T-helper 1 cell treated with Interleukin-12 subunit alpha and Interleukin-12 subunit beta and Interleukin-4 antibody, amounts not matched to agents 30 μg/mL and 1 μg/mL, for 36 hours (primary cell): ENCODE data around the gene ICA1.
A peak's percentile ranks its signal among the peaks of the same experiment; 100 is the strongest.

Source experiments
- H3K27ac Mint-ChIP-seq: one replicate; pipeline ENCODE4 v1.8.0; 2021; ENCODE audit warnings: mild to moderate bottlenecking, mixed read lengths
- H3K27me3 Mint-ChIP-seq: one replicate; pipeline ENCODE4 v1.8.0; 2021; ENCODE audit warnings: low read depth, mixed read lengths
- H3K36me3 Mint-ChIP-seq: one replicate; pipeline ENCODE4 v1.8.0; 2021; ENCODE audit warnings: low read depth, mixed read lengths
- H3K4me1 Mint-ChIP-seq: one replicate; pipeline ENCODE4 v1.8.0; 2021; ENCODE audit warnings: low read depth, mixed read lengths
- H3K4me3 Mint-ChIP-seq: one replicate; pipeline ENCODE4 v1.8.0; 2021; ENCODE audit warnings: mild to moderate bottlenecking, moderate library complexity, mixed read lengths
- H3K9me3 Mint-ChIP-seq: one replicate; pipeline ENCODE4 v1.8.0; 2021; ENCODE audit warnings: mixed read lengths

Gene ICA1

DNA sequence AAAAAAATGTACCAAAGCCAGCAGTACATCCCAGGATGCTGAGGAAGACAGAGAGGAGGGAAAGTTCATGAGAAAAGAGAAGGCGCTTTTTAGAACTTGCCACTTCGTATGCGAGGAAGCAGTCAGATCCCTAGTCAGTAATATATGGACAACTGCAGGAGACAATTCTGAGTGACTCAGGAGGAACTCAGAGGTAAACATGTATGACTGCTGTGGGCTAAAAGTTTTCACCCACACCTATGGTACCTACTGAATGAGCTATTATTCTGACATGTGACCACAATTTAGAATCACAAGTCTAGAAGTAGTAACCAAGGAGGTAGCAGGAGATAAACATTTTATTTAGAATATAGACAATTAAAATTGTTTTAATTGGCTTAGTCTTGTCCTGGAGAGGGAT, 126.5 kb downstream of the ICA1 start:
- no peaks in the 10 kb centered on the region for H3K9me3 Mint-ChIP-seq
- H3K27ac Mint-ChIP-seq = no peak overlapping the region
- H3K27me3 Mint-ChIP-seq = no peaks in the 10 kb centered on the region
- peaks cover 1% of the 10 kb centered on the region for H3K36me3 Mint-ChIP-seq
- peaks cover 44% of the 10 kb centered on the region for H3K4me1 Mint-ChIP-seq
- H3K4me3 Mint-ChIP-seq = no peak overlapping the region

DNA sequence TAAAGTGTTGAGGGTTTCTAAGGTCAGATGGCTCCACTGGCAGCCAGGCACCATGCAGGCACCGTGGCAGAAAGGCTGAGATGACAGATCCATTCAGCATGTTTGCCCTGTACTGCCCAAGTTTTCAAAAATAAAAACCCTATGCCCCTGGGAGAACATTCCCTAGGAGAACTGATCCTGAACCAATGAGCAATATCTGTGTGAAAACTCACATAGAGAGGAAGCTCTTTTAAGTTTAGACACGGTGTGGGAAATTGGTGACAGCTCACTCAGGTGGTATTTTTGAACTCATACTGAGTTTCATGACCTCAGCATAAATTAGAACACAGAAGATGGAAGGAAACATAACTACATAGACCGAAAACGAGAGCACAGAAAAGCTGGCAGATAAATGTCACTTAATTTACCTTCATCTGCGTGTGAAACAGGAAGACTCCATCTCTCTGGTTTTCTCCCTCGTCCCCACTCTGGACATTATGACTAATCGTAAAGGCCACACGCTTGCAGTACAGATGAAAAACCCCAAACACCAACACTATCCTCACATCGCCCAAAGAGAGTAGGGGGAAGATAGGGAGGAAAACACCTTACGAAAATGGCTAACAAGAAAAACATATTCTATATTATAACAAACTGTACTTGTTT, 127.8 kb downstream of the ICA1 start:
- peak overlapping the region; percentile 92 for H3K27ac Mint-ChIP-seq
- H3K9me3 Mint-ChIP-seq = no peaks in the 10 kb centered on the region
- H3K27me3 Mint-ChIP-seq = no peaks in the 10 kb centered on the region
- H3K36me3 Mint-ChIP-seq = peaks cover 1% of the 10 kb centered on the region
- H3K4me1 Mint-ChIP-seq = peaks cover 48% of the 10 kb centered on the region
- peak overlapping the region; percentile 41 for H3K4me3 Mint-ChIP-seq

DNA sequence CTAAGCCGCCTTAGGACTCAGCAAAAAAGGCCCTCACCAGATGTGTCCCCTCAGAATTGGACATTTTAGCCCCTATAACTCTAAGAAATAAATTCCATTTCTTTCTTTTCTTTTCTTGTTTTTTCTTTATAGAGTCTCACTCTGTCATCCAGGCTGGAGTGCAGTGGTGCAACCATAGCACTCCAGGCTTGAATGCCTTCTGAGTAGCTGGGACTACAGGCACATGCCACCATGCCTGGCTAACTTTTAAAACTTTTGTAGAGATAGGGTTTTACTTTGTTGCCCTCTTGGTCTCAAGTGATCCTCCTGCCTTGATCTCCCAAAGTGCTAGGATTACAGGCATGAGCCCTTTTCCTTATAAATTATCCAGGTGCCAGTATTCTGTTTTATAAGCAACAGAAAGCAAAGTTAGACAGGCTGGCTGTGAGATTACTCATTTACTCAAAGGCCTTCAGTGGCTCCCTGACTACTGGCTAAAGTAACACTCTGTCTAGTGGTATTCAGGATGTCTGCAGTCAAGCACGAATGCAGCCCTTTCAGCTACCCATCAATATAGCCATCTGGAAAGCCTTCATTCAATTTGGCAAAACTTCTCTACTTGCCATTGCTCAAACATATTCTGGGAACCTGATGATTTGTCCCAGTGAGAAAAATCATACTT, 128.6 kb downstream of the ICA1 start:
- Mint-ChIP-seq H3K4me3 (peak overlapping the region; percentile 14), H3K27me3 (no peaks in the 10 kb centered on the region), H3K4me1 (peaks cover 57% of the 10 kb centered on the region), H3K27ac (peak overlapping the region; percentile 92), H3K36me3 (peaks cover 1% of the 10 kb centered on the region), H3K9me3 (no peaks in the 10 kb centered on the region)

GRCh38 chr7:8131694-8132605, 130.0 kb downstream of the ICA1 start:
- Mint-ChIP-seq H3K4me1 (peaks cover 66% of the 10 kb centered on the region), H3K27me3 (no peaks in the 10 kb centered on the region), H3K27ac (peak overlapping the region; percentile 92), H3K9me3 (no peaks in the 10 kb centered on the region), H3K4me3 (peak overlapping the region; percentile 70), H3K36me3 (peaks cover 6% of the 10 kb centered on the region)

DNA sequence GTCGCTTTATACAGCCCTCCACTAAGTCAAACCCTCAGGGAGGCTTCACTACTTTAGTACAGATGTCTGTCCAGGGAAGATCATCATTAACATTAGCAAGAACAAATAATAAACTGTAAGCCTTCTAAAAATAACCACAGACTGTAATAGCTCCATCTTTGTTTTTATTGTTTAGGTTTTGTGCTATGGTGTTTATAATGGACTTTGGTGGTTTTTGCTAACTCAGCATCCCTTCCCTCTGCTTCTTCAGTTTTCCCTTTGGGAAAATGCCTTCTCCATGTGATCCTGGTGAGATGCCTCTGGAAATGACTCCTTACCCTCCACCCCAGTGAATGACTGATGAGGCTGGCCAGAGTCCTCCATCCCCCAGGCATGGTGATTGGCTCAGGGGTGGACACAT, 131.3 kb downstream of the ICA1 start:
- Mint-ChIP-seq H3K27ac (peak overlapping the region; percentile 50), H3K27me3 (no peaks in the 10 kb centered on the region), H3K4me1 (peaks cover 78% of the 10 kb centered on the region), H3K4me3 (no peak overlapping the region), H3K36me3 (peaks cover 6% of the 10 kb centered on the region), H3K9me3 (no peaks in the 10 kb centered on the region)

DNA sequence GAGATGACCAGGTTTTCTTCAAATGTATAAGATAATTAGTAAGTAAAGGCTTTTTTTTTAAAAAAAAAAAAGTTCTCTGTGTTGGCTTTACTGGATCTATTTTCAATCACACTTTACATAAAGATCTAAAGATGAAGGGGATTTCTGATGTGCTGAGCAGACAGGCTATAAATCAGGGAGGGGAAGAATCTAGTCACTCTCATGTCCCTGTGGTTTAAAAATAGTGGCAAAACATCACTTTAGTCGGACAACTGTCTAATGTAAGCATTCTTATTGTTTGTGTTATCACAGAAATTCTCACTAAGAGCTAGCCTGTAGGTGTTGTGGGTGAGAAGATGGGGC, 132.7 kb downstream of the ICA1 start:
- Mint-ChIP-seq H3K4me3 (no peak overlapping the region), H3K27me3 (no peaks in the 10 kb centered on the region), H3K36me3 (peaks cover 10% of the 10 kb centered on the region), H3K9me3 (peaks cover 5% of the 10 kb centered on the region), H3K27ac (peak overlapping the region; percentile 7), H3K4me1 (peaks cover 83% of the 10 kb centered on the region)

DNA sequence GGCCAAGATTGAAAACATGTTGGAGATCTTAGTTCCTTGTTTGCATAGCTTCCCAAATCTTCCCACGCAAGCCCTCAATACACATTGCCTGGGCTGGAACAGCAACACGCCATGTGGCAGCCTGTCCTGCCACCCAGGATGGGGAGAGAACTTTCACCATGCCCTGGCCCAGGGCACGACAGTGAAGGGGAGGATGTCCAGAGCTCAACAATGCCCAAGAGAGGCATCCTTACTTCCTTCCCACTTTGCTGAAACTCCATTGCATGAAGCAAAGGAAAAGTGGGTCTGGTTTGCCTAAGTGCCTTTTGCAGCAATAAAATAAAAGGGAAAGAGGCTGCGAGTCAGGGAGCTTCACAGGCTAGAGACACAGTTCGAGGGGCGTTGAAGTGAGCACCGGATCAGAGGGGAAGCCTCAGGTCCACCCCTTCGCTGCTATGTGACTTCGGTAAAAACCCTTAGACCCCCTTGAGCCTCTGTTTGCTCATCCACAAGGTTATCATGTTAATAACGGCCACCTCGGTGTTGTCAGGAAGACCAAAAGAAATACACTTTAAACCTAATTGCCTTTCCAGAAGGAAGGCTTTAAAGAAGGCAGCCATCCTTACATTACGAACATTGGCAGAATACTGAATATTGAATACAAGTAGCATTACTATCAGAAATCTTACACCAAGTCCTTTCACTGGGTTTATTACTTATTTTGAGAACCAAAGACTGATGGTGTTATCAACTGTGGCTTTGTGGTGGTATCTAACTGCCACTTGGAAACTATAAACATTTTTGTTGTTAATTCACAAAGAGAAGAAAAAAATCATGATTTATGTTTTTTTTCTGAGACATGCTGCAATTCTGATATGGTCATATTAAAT, 133.3 kb downstream of the ICA1 start:
- peaks cover 10% of the 10 kb centered on the region for H3K36me3 Mint-ChIP-seq
- peaks cover 5% of the 10 kb centered on the region for H3K9me3 Mint-ChIP-seq
- peak overlapping the region; percentile 16 for H3K27ac Mint-ChIP-seq
- no peaks in the 10 kb centered on the region for H3K27me3 Mint-ChIP-seq
- H3K4me3 Mint-ChIP-seq = no peak overlapping the region
- H3K4me1 Mint-ChIP-seq = peaks cover 79% of the 10 kb centered on the region

DNA sequence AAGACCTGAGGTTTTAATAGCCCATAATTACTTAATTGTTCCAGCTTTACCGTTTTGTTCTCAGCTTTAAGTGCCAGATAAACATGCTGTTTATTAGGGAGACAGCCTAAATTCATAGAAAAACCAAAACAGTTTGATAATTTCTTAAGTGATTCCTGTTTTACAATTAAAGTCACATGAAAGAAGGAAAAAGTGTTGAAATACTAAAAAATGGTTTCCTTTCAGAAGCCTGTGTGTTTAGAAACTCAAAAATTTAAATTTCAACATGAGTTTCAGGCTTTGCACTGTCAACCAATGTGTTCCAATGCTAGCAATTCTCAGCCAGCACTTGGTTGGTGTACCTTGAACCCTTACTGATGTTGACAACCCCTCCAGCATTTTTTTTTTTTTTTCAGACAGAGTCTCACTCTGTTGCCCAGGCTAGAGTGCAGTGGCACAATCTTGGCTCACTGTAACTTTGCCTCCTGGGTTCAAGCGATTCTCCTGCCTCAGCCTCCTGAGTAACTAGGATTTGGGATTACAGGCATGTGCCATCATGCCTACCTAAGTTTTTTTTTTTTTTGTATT, 135.3 kb downstream of the ICA1 start:
- Mint-ChIP-seq H3K27ac (peak overlapping the region; percentile 100), H3K36me3 (peaks cover 15% of the 10 kb centered on the region), H3K9me3 (peaks cover 5% of the 10 kb centered on the region), H3K27me3 (no peaks in the 10 kb centered on the region), H3K4me1 (peaks cover 68% of the 10 kb centered on the region), H3K4me3 (peak overlapping the region; percentile 36)

DNA sequence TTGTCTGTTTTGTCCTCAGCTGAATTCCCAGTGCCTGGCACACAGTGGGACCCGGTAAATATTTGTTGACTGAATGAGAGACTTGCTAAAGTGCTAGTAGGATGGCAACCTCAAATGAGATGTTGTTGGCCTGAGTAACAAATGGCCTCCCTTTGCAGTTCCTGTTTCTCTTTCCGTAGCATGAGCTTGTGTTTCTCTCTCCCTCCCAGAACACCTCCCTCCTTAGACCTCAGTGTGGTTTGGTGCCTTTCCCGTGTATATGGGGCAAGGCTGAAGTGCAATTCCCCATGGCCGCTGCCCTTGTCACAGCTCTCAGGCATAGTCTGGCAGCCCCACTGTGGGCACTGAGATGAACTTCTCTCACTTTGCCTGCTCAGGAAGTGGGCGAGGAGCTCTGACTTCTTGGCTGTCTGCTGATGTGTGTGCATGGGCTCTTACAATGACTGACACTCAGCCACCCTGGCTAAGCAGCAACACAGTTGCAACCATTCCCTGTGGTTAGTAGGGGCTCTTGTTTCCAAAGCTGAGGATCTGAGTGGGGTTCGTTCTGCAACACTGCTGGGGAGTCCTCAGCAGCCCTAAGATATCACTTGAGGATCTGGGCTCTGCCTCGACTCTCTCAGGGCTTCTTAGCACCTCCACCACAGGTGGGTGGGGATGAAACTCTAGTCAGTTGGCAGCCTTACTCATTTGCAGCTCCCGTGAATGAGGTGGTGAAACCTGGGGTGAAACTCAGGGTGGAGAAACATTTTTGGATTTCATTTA, 136.1 kb downstream of the ICA1 start:
- Mint-ChIP-seq H3K4me1 (peaks cover 68% of the 10 kb centered on the region), H3K27ac (peak overlapping the region; percentile 100), H3K27me3 (no peaks in the 10 kb centered on the region), H3K9me3 (peaks cover 5% of the 10 kb centered on the region), H3K36me3 (peaks cover 16% of the 10 kb centered on the region), H3K4me3 (peak overlapping the region; percentile 72)

- peaks cover 59% of the 10 kb centered on the region for H3K4me1 Mint-ChIP-seq
- H3K4me3 Mint-ChIP-seq = no peak overlapping the region
- H3K36me3 Mint-ChIP-seq = peaks cover 15% of the 10 kb centered on the region
- no peaks in the 10 kb centered on the region for H3K27me3 Mint-ChIP-seq
- H3K27ac Mint-ChIP-seq = peak overlapping the region; percentile 43
- H3K9me3 Mint-ChIP-seq = peaks cover 5% of the 10 kb centered on the region
Measured at GRCh38 chr7:8121243-8121642, 140.7 kb downstream of the ICA1 start.

GRCh38 chr7:8120390-8121058, 141.4 kb downstream of the ICA1 start:
- Mint-ChIP-seq H3K36me3 (peaks cover 19% of the 10 kb centered on the region), H3K4me1 (peaks cover 59% of the 10 kb centered on the region), H3K4me3 (no peak overlapping the region), H3K27me3 (no peaks in the 10 kb centered on the region), H3K9me3 (peaks cover 8% of the 10 kb centered on the region), H3K27ac (no peak overlapping the region)

DNA sequence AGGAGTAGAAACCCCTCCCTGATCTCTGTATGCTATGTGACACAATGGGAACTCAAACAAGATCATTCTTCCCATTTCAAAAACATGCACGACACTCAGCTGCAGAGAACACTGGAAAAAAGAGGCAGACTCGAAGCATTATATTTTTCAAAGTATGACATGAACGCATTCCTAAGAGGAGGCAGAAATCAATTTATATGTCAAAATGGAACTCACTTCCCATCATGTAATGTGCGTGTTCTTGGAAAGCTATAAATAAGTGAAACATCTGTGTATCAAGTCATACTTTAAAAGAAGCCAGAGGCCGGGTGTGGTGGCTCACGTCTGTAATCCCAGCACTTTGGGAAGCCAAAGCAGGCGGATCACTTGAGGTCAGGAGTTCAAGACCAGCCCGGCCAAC, 142.7 kb downstream of the ICA1 start:
- Mint-ChIP-seq H3K27me3 (no peaks in the 10 kb centered on the region), H3K4me3 (no peak overlapping the region), H3K36me3 (peaks cover 17% of the 10 kb centered on the region), H3K27ac (no peak overlapping the region), H3K4me1 (peaks cover 60% of the 10 kb centered on the region), H3K9me3 (peaks cover 3% of the 10 kb centered on the region)

DNA sequence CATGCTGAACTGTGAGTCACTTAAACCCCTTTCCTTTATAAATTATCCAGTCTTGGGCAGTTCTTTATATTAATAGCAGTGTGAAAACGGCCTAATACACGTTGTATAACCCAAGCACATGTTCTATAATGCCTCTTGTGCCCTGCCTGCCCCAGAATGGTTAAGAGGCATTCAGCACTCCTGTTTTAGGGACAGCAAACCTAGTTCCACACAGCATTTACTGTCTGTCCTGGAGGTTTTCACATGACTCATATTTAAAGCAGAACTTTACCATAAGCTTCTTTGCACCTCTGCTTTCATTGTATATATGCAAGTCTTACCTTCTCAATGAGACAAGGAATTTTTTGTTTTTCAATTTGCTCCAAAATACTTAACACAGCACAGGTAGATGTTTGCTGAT, 144.8 kb downstream of the ICA1 start:
- H3K36me3 Mint-ChIP-seq = peaks cover 15% of the 10 kb centered on the region
- no peak overlapping the region for H3K4me3 Mint-ChIP-seq
- H3K4me1 Mint-ChIP-seq = peaks cover 63% of the 10 kb centered on the region
- H3K9me3 Mint-ChIP-seq = peaks cover 3% of the 10 kb centered on the region
- no peaks in the 10 kb centered on the region for H3K27me3 Mint-ChIP-seq
- H3K27ac Mint-ChIP-seq = no peak overlapping the region
